Stimulated activated CD4-positive, alpha-beta T cell treated with anti-CD3 and anti-CD28 coated beads, Interleukin-15, amount 100 ng/mL, for 1 hour (primary cell): ENCODE data around the gene SMIM29.

Experiments
- DNase-seq, 2 donors: peaks; one replicate each; pipeline ENCODE4 v3.0.0-alpha.2; 2020; ENCODE audit warnings: low read depth in 1 of 2, low spot score in 1 of 2

SMIM29 gene

GRCh38 chr6:34227761-34228421 lies 20.9 kb downstream of the SMIM29 start:
- no peak for DNase-seq

- DNase-seq: no peak
Observed at GRCh38 chr6:34226731-34227586, 21.8 kb downstream of the SMIM29 start.

- DNase-seq: no peak
Observed at GRCh38 chr6:34226066-34226465, 22.7 kb downstream of the SMIM29 start.

- DNase-seq: no peak
Observed at GRCh38 chr6:34225551-34225950, 23.3 kb downstream of the SMIM29 start.

- peak; percentile 92 to 96 for DNase-seq
Observed at GRCh38 chr6:34223956-34224940, 24.6 kb downstream of the SMIM29 start.

- DNase-seq: no peak
Observed at GRCh38 chr6:34223381-34223955, 25.3 kb downstream of the SMIM29 start.

GRCh38 chr6:34218691-34219090 lies 30.1 kb downstream of the SMIM29 start:
- DNase-seq: no peak

- no peak for DNase-seq
Observed at GRCh38 chr6:34213772-34214171, 35.0 kb downstream of the SMIM29 start.

GRCh38 chr6:34207695-34208443 lies 40.9 kb downstream of the SMIM29 start:
- no peak for DNase-seq

GRCh38 chr6:34206726-34207125 lies 42.1 kb downstream of the SMIM29 start:
- DNase-seq: no peak

GRCh38 chr6:34205916-34206315 lies 42.9 kb downstream of the SMIM29 start:
- no peak for DNase-seq

- DNase-seq: no peak
Observed at GRCh38 chr6:34205466-34205865, 43.3 kb downstream of the SMIM29 start.

- DNase-seq: no peak
Observed at GRCh38 chr6:34204693-34205092, 44.1 kb downstream of the SMIM29 start.

- DNase-seq: no peak
Observed at GRCh38 chr6:34202329-34203201, 46.2 kb downstream of the SMIM29 start.

GRCh38 chr6:34201455-34202107 lies 47.2 kb downstream of the SMIM29 start:
- no peak for DNase-seq

- DNase-seq: no peak
Observed at GRCh38 chr6:34200340-34200971, 48.4 kb downstream of the SMIM29 start.

GRCh38 chr6:34196833-34197195 lies 52.0 kb downstream of the SMIM29 start:
- DNase-seq: no peak
